Mucosa of gallbladder (tissue), 1 donor: ENCODE measurements around the gene EMX1. TPM values are rescaled to one million over a fixed set of nuclear protein-coding genes. Genes with fewer than 3 reads are reported as not detected.

Experiments used
- DNase-seq: peaks from one replicate; pipeline ENCODE4 v3.0.0-alpha.2; 2020; ENCODE audit warnings: low spot score
- total RNA-seq: library from RNA; stranded (reverse); gene quantifications from one replicate; pipeline ENCODE4 v1.2.1, GENCODE V29; 2021
- donor health status: DM: no; HTN: no; CAD: no.

EMX1 gene
- total RNA-seq, 1 donor from 2014 or later = 0.12 TPM

DNA sequence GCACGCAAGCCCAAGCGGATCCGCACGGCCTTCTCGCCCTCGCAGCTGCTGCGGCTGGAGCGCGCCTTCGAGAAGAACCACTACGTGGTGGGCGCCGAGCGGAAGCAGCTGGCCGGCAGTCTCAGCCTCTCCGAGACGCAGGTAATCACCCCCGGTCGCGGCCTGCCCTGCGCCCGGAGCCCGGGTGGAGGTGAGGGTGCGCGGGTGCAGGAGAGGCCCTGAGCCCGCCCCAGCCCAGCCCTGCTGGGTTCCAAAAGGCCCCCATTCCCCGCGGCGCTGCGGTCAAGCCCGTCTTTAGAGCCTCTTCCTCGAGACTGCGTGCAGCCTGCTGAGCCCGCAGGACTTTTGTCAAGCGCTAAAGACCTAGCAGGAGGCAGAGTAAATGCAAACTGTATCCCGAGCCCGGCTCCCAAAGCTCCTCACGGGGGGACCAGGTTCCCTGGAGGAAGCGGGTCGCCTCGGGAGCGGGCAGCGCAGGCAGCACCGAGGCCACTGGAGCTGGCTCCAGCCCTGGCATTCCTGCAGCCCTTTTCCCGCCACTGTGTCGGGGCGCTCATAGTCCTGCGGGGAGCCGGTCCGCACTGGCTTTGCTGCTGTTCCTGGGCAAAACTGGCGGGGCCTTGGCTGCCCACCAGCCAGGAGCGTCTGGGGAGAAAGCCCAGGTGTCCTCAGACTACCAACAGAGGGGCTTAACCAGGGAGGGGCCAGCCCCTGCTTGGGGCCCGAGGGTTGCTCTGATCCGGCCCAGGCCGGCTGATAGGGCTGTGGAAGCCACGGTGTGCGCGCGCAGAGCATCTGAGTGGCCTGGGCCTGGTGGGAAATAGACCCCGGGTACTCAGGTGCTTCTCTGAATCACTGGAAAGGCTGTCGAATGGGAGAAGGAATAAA, 7.3 kb downstream of the EMX1 start:
- DNase-seq = no peak

DNA sequence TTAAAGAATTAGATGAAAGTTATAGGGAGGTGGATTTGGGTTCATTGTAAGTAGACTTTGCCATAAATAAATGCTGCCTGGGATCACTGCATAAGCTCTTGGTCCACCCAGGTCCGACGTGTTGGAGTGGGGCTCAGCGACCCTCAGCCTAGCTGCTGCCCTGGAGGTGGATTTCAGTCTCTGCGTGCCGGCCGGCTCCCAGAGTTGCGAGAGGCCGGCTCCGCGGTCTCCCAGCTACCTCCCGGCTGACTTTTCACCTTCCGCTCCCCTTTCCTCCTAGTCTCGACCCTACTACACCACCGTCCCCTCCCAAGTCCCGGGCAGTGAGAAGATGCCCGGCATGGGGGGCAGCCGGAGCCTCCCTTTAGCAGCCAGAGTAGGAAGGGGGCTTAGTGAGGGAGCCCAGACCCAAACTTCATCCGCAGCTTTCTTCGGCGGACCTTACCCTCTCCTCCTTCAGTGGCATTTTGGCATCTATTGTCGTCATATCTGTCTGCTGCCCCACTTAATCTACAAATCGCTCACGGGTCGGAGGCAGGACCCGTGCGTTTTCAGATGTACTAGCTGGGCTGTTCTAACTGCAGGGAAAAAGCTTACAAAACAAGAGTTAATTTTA, 8.1 kb downstream of the EMX1 start:
- DNase-seq = no peak

DNA sequence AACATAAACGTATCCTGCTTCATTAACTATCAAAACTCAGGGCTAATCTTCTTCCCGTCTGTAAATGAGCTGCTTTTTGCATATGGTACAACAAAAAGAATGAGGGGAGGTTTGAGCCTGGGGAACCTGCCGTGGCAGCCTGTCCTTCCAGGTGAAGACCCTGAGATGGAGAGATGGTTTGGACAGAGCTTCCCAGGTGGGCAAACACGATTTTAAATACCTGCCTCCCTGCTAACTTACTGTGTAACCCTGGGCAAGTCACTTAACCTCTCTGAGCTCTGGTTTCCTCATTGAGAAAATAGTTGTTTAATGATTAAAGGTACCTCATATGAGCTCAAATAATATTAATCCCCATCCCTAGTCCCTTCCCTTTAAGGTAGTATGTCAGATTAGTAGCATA, 9.0 kb downstream of the EMX1 start:
- DNase-seq = no peak

DNA sequence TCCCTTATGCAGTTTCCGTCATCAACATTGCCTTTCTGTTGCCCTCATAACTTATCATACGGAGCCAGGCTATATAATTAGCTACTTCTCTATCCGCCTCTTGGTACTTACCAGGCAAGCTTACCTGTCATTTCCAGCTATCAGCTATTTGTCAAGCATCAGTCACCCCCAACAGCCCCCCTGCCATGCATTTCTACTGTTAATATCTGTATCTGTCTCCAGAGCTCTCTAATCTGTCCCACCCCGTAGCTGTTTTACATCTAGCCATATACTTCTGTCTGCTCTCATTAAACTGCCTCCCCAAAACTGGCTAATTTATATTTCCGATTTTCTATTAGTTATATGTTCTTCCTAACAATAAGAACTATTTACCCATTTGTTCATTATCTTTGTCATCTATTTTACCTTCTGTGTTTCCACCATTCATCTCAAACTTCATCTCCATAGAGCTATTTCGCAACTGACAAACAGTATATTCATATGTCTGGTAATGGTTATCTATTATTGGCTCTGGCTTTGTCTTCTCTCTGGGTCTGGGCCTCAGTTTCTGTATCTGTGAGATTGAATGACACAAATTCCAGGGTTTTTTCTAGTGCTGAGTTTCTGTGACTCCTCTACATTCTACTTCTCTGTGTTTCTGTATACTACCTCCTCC, 9.6 kb downstream of the EMX1 start:
- no peak for DNase-seq

DNA sequence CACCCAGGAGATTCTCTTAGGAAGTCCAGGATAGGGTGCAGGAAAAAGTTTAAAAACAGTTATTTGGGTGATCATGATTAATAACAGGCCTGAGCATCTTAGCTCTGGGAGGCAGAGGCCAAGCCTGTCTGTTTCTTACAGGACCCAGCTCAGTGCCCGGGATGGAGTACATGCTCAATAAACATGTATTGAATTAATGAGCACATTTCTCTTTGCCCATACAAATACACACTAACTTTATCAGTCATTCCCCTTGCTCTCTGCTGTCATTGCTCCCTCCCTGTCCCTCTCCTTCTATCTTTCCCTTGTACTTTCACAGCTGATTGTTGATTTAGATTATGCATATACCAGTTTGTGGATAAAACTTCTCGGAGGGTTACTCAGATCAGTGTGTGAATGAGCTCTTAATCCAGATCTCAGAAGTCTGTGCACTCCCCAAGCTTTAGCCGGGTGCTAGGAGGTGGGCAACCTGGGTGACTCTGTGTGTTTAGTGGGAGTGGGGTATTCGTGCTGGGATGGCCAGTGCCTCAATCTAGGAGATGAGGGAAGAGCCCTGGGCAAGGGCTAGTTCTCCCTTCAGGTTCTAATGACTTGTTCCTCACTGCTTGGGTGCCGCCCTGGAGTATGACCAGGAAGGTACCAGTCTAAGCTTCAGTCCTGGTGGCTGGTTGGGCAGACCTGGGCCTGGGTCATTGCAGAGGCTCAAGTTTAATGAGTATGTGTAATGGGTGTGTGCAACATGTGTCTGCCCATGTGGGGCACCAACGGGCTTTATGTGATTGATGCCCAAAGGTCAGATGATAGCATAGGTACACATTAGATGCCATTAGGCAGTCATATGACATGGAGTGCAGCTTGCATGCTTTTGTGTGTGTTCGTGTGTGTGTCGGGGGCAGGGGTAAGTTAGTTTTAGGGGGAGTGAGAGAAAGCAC, 10.6 kb downstream of the EMX1 start:
- no peak for DNase-seq

DNA sequence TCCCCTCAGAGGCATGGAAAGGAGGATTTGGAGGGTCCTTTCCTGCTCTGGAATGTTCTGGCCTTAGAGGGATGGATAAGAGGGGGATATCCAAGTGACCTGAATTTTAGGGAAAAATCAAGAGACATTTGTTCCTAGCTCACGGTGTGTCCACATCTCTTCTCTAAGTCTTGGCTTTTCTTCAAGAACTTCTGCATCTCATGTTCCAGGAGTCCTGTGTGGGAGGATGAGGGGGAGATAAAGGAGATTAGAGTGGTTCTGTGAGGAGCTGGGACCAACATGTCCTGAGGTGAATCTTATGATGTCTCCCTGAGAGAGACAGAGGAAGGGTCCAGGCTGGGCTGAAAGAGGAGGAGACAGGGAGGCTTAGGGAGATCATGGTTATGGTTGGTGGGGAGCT, 11.7 kb downstream of the EMX1 start:
- no peak for DNase-seq

DNA sequence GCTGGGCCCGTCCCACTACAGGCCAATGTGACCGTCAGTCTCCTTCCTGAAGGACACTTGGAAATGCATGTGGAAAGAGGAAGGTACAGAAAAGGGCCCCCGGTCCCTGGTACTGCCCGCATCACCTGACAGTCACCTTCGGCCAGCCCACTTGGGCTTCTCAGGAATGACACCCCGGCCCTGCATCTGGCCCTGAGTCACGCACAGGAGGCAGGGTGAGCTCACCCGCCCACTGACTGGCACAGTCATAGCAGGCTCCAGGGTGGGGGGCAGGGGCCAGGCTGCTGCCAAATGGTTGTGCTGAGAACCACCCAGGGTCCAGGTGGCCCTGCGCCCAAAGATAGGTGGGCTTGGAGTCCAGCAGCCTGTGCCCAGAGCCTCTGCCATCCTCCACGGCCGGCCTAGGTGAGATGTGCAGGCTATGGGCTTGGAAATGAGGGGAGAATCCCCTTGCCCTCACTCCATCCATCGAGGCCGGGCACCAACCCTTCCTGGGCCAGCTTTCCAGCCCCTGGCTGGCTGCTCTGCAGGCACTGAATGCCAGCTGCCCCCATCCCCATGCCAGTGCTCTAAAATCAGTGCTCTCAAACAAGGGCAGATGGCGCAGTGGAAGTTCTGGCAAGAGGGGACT, 14.1 kb downstream of the EMX1 start:
- DNase-seq = no peak

DNA sequence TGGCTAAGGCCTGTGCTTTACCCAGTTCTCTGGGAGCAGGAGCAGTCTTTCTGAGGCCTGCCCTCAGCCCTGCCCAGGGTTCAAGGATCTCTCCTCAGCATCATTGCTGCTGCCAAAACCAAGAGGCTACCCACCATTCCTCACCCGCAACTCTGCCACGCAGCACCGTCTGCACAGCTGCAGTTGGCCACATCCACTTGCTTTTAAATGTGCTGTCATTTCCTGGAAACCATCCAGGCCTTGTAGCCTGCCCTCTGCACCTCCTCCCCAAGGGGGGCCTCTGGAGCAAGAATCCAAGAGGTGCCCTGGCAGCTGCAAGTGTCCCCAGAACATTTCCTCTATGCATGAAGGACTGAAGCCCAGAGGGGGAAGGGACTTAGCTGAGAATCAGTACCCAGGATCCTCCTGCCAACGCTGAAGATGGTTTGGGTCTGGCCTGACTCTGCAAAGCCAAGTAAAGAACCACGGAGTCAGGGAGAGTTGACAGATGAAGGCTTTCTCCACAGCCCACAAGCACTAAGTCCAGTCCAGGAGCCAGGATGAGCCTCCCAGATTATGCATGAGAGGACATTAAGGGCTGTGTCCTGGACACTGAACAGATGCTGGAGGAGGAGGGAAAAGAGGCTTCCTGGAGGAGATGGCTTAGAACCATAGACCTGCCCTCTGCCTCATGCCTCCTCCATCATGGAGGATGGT, 14.9 kb downstream of the EMX1 start:
- DNase-seq = no peak

DNA sequence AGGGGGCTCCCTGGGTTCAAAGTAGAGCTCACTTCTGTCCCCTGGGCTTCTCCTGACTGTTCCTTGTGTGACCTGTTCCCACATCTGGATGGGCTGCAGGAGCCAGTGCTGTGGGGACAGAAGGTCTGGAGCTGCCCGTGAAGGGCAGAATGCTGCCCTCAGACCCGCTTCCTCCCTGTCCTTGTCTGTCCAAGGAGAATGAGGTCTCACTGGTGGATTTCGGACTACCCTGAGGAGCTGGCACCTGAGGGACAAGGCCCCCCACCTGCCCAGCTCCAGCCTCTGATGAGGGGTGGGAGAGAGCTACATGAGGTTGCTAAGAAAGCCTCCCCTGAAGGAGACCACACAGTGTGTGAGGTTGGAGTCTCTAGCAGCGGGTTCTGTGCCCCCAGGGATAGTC, 15.5 kb downstream of the EMX1 start:
- no peak for DNase-seq

DNA sequence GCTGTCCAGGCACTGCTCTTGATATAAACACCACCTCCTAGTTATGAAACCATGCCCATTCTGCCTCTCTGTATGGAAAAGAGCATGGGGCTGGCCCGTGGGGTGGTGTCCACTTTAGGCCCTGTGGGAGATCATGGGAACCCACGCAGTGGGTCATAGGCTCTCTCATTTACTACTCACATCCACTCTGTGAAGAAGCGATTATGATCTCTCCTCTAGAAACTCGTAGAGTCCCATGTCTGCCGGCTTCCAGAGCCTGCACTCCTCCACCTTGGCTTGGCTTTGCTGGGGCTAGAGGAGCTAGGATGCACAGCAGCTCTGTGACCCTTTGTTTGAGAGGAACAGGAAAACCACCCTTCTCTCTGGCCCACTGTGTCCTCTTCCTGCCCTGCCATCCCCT, 15.9 kb downstream of the EMX1 start:
- no peak for DNase-seq

DNA sequence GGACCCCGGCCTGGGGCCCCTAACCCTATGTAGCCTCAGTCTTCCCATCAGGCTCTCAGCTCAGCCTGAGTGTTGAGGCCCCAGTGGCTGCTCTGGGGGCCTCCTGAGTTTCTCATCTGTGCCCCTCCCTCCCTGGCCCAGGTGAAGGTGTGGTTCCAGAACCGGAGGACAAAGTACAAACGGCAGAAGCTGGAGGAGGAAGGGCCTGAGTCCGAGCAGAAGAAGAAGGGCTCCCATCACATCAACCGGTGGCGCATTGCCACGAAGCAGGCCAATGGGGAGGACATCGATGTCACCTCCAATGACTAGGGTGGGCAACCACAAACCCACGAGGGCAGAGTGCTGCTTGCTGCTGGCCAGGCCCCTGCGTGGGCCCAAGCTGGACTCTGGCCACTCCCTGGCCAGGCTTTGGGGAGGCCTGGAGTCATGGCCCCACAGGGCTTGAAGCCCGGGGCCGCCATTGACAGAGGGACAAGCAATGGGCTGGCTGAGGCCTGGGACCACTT, 16.4 kb downstream of the EMX1 start:
- DNase-seq = no peak

DNA sequence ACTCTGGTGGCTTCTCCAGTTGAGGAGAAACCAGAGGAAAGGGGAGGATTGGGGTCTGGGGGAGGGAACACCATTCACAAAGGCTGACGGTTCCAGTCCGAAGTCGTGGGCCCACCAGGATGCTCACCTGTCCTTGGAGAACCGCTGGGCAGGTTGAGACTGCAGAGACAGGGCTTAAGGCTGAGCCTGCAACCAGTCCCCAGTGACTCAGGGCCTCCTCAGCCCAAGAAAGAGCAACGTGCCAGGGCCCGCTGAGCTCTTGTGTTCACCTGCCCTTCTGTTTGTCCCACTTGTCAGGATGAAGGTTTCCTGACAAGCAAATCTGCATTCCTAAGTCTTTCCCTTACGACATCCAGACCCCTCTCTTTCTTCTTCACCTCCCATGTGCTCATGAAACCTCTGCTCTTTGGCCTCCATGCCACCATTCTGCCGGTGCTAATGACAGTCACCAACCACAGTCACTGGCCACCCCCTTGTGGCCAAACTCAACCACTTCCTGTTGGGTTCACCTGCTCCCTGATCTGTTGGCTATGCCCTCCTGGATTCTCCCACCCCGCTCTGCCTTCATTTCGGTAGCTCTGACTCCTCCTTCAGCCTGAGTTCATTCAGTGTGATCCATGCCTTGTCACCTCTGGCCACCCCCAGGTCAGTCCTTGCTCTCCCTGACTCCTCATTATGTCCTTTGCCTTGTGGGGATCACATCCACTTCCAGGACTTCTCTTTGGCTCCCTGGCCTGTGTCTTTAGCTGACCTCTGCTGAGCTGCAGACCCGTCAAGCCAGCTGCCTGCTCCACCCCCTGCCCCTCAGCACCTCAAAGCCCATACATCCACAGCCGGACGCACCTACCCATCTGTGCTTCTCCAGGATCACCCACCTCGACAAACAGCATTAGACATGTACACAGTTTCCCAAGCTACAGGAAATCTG, 17.6 kb downstream of the EMX1 start:
- DNase-seq = no peak

DNA sequence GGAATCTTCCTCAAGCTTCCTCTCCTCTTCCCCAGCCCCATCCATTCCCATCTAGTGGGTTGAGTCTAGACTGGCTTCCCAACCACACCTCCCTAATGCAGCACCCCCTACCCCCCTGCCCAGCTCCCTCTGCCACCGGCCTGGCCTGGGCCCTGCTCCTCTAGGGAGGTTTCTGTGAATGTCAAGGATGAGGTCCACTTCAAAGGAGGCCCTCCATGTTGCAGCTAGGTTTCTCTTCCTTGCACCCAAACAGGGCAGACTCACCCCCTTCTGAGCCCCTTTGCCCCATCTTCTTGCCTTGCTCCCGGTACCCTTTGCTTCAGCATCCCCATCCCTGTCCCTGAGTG, 18.3 kb downstream of the EMX1 start:
- no peak for DNase-seq

DNA sequence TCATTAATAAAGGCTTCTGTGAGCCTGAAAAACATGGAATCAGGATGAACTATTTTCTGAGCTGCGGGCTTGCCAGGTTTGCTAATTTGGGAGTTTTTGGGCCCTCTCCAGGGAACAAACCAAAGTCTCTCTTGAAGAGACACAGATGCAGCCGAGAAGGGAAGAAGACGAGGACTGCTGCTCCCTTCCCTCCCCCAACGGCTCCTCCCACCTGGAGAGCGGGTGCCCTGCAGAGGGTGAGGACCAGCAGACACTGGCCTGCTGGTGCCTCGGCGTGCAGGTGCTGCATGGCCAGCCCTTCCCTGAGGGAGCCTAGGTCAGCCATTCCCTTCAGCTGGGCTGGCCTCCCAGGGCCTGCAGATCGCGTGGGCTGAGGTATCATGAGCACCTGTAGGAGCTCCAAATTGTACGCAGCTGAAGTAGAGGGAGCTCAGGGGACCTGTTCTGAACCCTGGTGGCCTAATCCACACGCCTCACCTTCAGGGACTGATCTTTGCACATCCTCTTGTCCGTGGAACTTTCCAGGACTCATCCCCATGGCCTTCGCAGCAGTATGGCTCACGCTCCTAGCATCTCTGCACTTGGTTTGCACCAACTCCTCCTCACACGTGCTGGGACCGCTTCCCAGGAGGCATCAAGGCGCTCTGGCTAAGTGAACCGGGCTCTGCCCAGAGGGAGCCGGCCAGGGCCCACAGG, 19.5 kb downstream of the EMX1 start:
- no peak for DNase-seq

DNA sequence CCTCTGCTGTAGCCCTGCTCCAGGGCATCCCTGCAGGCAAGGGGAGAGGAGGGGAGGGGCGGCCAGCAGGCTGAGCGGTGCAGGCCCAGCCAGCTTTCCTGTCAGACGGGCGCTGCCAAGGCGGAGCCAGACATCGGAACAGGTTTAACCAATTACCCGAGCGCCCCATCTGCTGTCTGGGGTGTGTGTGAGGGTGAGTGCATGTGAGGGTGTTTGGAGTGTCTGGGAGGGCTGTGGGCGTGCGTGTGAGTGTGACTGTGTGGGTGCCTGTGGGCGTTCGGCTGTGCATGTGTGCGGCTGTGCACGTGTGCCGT, 20.0 kb downstream of the EMX1 start:
- DNase-seq = no peak

DNA sequence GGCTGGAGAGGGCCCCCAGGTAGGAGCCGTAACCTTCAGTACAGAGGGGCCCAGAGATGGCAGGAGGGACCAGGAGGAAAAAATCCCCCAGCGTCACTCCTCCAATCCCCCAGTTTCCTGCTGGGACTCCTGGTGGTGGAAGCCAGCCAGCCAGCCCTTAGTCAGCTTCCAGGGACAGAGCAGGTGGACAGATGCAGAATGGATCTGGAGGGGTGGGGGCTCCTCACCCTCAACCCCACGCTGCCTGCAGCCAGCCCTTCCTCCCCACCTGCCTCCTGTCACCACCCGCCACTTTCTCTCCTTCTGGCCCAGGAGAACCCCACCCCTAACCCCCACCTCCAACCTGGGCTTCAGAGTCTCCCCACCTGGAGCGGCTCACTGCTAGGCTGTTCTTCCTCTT, 21.1 kb downstream of the EMX1 start:
- no peak for DNase-seq

DNA sequence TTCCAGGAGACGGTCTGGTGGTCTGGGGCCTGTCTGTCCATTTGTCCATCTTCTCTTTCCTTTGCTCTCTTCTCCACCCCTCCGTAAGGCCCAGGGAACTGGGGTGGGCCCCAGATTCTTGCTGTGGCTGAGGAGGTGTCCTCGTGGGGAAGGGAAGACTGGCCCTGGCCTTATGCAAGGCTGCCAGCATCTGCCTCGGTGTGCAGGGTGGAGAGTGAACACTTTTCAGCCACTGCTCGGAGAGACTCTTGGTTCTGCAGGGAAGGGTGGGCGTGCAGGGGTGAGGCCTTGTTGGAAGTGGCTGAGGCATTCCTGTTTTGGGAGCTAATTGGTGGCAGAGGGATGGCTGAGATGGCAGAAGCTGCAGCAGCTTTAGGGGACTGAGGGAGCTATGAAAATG, 23.0 kb downstream of the EMX1 start:
- no peak for DNase-seq

DNA sequence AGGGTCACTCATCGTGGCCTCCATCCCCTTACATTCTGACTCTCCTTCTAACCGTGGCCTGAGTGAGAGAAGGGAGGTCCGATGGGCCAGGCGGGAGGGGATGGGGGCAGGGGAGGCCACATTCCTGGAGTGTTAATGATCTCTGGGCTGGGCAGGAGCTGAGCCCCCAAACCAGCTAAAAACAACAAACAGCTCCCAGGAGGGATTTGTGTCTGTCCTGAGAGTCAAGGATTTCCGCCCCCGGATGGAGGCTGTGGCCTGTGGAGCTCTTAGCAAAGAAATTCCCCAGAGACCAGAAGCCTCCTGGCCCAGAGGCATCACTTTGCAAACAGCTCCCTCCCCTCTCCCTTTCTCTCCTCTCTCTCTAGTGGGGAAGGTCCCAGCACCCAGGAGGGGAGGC, 23.5 kb downstream of the EMX1 start:
- no peak for DNase-seq

DNA sequence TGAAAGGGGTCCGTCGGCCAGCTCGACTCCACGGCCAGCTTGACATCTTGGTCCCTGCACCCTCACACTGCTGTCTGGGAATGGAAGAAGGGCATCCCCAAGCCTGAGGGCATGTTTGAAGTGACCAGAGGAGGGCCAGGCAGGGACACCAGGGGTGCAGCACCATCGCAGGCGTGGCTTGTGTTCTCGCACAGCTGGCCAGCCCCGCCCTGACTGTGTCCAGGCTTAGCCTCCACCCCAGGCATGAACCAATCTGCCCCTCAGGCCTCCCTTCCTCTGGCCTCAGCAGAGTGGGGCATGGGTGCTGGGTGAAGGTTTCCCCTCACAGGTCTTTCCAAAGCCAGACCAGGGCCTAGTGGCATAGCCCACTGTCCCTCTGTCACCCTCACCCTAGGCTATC, 25.0 kb downstream of the EMX1 start:
- no peak for DNase-seq
